ENCODE measurements around the gene ELAVL1.

ELAVL1 gene

GRCh38 chr19:8020681-8021080, 15.2 kb upstream of the ELAVL1 start:
- no peak for FAIRE-seq

- no peak for FAIRE-seq
These were observed 12.4 kb upstream of the ELAVL1 start for GRCh38 chr19:8017808-8018207.

- no peak for FAIRE-seq
These were observed 523 bp downstream of the ELAVL1 start for GRCh38 chr19:8004723-8005513.

GRCh38 chr19:8004001-8004400, 1.4 kb downstream of the ELAVL1 start:
- FAIRE-seq: no peak

- peak; percentile 14 for FAIRE-seq
These were observed 3.2 kb downstream of the ELAVL1 start for GRCh38 chr19:8001995-8002849.

GRCh38 chr19:8001651-8001994, 3.8 kb downstream of the ELAVL1 start:
- FAIRE-seq: no peak

GRCh38 chr19:8000298-8001038, 5.0 kb downstream of the ELAVL1 start:
- no peak for FAIRE-seq

- no peak for FAIRE-seq
These were observed 6.1 kb downstream of the ELAVL1 start for GRCh38 chr19:7999376-7999775.

- FAIRE-seq: no peak
These were observed 7.5 kb downstream of the ELAVL1 start for GRCh38 chr19:7997809-7998480.

GRCh38 chr19:7996883-7997282, 8.6 kb downstream of the ELAVL1 start:
- no peak for FAIRE-seq

GRCh38 chr19:7995810-7996158, 9.7 kb downstream of the ELAVL1 start:
- FAIRE-seq: no peak

- no peak for FAIRE-seq
These were observed 10.3 kb downstream of the ELAVL1 start for GRCh38 chr19:7994928-7995809.

- no peak for FAIRE-seq
These were observed 11.3 kb downstream of the ELAVL1 start for GRCh38 chr19:7994114-7994513.

- FAIRE-seq: no peak
These were observed 11.9 kb downstream of the ELAVL1 start for GRCh38 chr19:7993560-7993959.

GRCh38 chr19:7992575-7992974, 12.9 kb downstream of the ELAVL1 start:
- FAIRE-seq: no peak

GRCh38 chr19:7989071-7989575, 16.3 kb downstream of the ELAVL1 start:
- no peak for FAIRE-seq

- no peak for FAIRE-seq
These were observed 17.1 kb downstream of the ELAVL1 start for GRCh38 chr19:7988307-7988706.

GRCh38 chr19:7987114-7987768, 18.2 kb downstream of the ELAVL1 start:
- no peak for FAIRE-seq

GRCh38 chr19:7986321-7987113, 18.9 kb downstream of the ELAVL1 start:
- no peak for FAIRE-seq

GRCh38 chr19:7985481-7985911, 19.9 kb downstream of the ELAVL1 start:
- FAIRE-seq: no peak

Measured in A204.1 (cell line).